Measurements from ENCODE around the gene MYH15. TPM values are rescaled to one million over a fixed set of nuclear protein-coding genes. Genes with fewer than 3 reads are reported as not detected.

Gene MYH15
- total and polyA plus RNA-seq, 8 donors = 0.05 to 0.70 (median 0.32) TPM

DNA sequence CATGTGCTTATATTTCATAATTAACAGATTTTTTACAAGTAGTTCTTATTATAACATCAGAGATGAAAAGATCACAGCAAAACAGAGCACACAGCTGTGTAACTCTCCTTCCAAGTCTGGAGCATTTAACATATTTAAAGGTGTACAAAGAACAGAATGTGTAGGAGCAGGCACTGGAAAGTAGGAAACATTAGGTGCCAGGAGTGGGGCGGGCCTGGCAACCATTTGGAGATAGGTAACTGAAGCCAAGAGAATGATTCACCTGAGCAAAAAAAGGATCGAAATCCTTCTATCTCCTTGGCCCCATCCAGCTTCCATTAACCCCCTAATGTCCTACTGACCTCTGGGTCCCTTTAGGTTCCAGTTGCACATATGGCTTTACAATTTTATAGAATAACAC lies 2.3 kb upstream of the MYH15 start:
- Histone ChIP-seq H3K36me3 (no peaks in the 10 kb centered on the region), H3K4me3 (no peak overlapping the region), H3K9me3 (no peaks in the 10 kb centered on the region), H3K27me3 (no peaks in the 10 kb centered on the region), H3K4me1 (no peaks in the 10 kb centered on the region), H3K27ac (no peak overlapping the region)
- intact Hi-C loops (cut with DNase I) = no loop called here
- DNase-seq = no peak
- no peak for ATAC-seq
- TF ChIP-seq, protein P1, sequence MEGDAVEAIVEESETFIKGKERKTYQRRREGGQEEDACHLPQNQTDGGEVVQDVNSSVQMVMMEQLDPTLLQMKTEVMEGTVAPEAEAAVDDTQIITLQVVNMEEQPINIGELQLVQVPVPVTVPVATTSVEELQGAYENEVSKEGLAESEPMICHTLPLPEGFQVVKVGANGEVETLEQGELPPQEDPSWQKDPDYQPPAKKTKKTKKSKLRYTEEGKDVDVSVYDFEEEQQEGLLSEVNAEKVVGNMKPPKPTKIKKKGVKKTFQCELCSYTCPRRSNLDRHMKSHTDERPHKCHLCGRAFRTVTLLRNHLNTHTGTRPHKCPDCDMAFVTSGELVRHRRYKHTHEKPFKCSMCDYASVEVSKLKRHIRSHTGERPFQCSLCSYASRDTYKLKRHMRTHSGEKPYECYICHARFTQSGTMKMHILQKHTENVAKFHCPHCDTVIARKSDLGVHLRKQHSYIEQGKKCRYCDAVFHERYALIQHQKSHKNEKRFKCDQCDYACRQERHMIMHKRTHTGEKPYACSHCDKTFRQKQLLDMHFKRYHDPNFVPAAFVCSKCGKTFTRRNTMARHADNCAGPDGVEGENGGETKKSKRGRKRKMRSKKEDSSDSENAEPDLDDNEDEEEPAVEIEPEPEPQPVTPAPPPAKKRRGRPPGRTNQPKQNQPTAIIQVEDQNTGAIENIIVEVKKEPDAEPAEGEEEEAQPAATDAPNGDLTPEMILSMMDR (IDR thresholded peaks at IDR 0.05) = no peak

DNA sequence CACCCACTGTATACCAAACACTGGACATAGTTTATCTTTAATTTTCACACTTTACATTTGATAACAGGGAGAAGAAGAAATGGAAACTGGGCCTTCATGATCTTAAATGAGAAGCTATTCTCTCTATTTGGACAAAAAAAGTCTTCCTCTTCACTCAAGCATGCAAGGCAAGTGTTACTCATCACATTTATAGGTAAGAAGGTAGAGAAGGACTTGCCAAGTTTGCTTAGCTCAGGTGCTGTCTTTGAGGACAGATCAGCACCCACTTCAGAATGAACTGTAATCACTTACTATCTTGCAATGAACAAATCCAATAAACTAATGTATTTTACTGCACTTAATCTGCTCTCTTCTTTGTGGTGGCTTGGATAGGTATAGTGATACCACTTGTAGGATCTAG lies 1.1 kb upstream of the MYH15 start:
- H3K9me3 ChIP-seq = no peaks in the 10 kb centered on the region
- H3K27me3 ChIP-seq = no peaks in the 10 kb centered on the region
- no peaks in the 10 kb centered on the region for H3K4me1 ChIP-seq
- DNase-seq (no peak), ATAC-seq (no peak)
- intact Hi-C loops (cut with DNase I) = no loop called here
- H3K27ac ChIP-seq = no peak overlapping the region
- H3K36me3 ChIP-seq = no peaks in the 10 kb centered on the region
- H3K4me3 ChIP-seq = no peak overlapping the region
- TF ChIP-seq, protein P1 (IDR thresholded peaks at IDR 0.05) = no peak

DNA sequence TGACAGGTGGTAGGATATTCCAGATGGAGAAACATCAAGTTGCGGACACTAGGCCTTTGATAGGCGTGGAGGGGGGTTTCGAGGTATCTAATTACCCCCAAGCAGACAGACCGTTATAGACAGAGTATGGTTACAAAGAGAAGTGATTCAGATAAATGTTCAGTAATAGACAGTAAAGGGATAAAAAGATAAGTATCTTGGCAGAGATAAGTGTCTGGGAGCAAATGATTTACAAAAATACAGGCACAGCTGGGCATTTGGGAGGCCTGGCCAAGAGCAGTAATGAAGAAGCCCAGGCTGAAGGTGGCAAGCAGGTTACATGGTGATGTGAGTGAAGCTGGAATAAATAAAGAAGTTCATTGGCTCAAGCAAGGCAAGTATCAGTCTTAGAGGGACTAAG lies 659 bp upstream of the MYH15 start:
- ATAC-seq (no peak), DNase-seq (no peak)
- Histone ChIP-seq H3K4me1 (no peaks in the 10 kb centered on the region), H3K27me3 (no peaks in the 10 kb centered on the region), H3K4me3 (no peak overlapping the region), H3K27ac (no peak overlapping the region), H3K36me3 (no peaks in the 10 kb centered on the region), H3K9me3 (no peaks in the 10 kb centered on the region)
- intact Hi-C loops (cut with DNase I) = no loop called here
- TF ChIP-seq, protein P1 (IDR thresholded peaks at IDR 0.05) = no peak

DNA sequence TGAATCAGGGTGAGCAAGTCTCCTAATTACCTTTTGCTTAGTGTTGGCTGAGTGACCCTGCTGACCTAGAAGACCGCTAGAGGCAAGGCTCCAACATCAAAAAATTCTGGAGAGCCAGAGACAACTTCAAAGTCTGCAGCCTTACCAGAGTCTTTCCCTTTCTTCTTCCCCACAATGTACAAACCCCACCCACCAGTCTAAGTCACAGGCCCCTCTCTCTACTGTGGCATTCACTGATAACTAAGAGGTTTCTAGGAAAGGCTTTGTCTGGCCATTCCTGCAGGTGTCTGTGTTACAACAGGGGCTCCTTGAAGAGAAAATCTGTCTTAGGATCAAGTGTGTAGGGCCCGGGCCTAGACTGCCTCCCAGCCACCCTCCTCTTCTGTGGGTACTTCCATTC lies 525 bp downstream of the MYH15 start:
- ATAC-seq (no peak), DNase-seq (no peak)
- intact Hi-C loops (cut with DNase I) = no loop called here
- TF ChIP-seq, protein P1 (IDR thresholded peaks at IDR 0.05) = no peak
- no peaks in the 10 kb centered on the region for H3K36me3 ChIP-seq
- no peak overlapping the region for H3K4me3 ChIP-seq
- no peaks in the 10 kb centered on the region for H3K27me3 ChIP-seq
- no peaks in the 10 kb centered on the region for H3K4me1 ChIP-seq
- no peaks in the 10 kb centered on the region for H3K9me3 ChIP-seq
- no peak overlapping the region for H3K27ac ChIP-seq

DNA sequence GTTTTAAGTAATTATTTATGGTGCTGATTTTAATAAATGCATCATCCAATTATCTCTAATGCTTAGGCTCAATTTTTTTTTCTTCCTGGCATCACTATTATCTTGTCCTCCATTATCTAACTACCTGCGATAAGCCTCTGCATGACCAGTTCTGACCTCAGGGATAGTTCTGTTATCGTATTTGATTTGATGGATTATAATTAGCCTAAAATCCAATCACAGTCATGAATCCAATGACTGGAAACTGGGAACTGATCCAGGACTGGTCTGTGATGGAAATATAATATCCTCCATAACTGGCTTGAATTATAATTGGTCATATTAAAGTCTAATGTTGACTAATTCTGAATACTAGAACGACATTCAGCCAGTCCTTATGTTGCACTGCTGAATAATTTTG lies 1.1 kb downstream of the MYH15 start:
- H3K4me1 ChIP-seq = no peaks in the 10 kb centered on the region
- TF ChIP-seq, protein P1 (IDR thresholded peaks at IDR 0.05) = no peak
- ATAC-seq = no peak
- H3K27me3 ChIP-seq = no peaks in the 10 kb centered on the region
- no peak overlapping the region for H3K27ac ChIP-seq
- no peak overlapping the region for H3K4me3 ChIP-seq
- intact Hi-C loops (cut with DNase I) = no loop called here
- no peaks in the 10 kb centered on the region for H3K36me3 ChIP-seq
- no peaks in the 10 kb centered on the region for H3K9me3 ChIP-seq
- DNase-seq = no peak

Measured in left lung (tissue), 10 donors.